H1 (cell line): ENCODE data around the gene NBAS.

Experiments used
- EZH2 ChIP-seq: fragments of 200-600 bp; sonication (generic); IDR thresholded peaks from 2 replicates; pipeline ENCODE4 v1.7.1; 2012; ENCODE audit warnings: low read depth, mild to moderate bottlenecking, moderate library complexity, low read length, inconsistent platforms; ENCODE audit not compliant: severe bottlenecking
- HDAC6 ChIP-seq: IDR thresholded peaks from one replicate; pipeline ENCODE4 v1.7.1; 2012; ENCODE audit warnings: low read depth, mild to moderate bottlenecking, inconsistent platforms, low read length, moderate library complexity
- PHF8 ChIP-seq: fragments of 200-600 bp; sonication (generic); conservative IDR thresholded peaks from 2 replicates; pipeline ENCODE4 v1.7.1; 2012; ENCODE audit warnings: low read depth, mild to moderate bottlenecking, inconsistent platforms, low read length, moderate library complexity
- POLR2A ChIP-seq, 2 experiments: IDR thresholded peaks; 1 replicate in 1 of 2; 2 replicates in 1 of 2; pipeline ENCODE4 v1.6.1; 2011; ENCODE audit warnings: low read depth in 2 of 2, low read length in 2 of 2, mild to moderate bottlenecking in 2 of 2; ENCODE audit errors: control extremely low read depth in 1 of 2
- TF ChIP-seq, protein P1 (sequence below), 3 experiments: IDR thresholded peaks; 1 replicate in 2 of 3; 2 replicates in 1 of 3; pipeline versions ENCODE4 v1.5.1 to v1.6.1; 2011; ENCODE audit warnings: low read length in 3 of 3, mild to moderate bottlenecking in 3 of 3, inconsistent platforms in 2 of 3, low read depth in 1 of 3, moderate library complexity in 1 of 3; ENCODE audit not compliant: insufficient read depth in 1 of 3; ENCODE audit errors: control extremely low read depth in 1 of 3

DNA sequence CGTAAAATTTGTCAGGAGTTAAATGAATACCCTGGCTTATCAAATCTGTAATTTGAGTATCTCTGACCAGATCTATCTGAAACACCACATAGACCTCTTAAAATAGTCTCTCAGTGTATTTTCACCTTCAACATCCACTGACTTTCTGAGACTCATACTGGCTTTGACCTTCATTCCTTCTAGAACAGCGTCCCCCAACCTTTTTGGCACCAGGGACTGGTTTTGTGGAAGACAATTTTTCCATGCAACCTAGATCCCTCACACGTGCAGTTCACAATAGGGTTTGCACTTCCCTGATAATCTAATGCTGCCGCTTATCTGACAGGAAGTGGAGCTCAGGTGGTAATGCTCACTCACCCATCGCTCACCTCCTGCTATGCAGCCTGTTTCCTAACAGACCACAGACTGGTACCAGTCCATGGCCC lies 3.2 kb downstream of the NBAS start:
- TF ChIP-seq EZH2 (no peak), POLR2A (IDR thresholded peaks at IDR 0.05; ENCODE audit: control extremely low read depth in 1 of 2, low read depth in 2 of 2, low read length in 2 of 2) (no peak), HDAC6 (no peak), PHF8 (no peak)
- TF ChIP-seq, protein P1, sequence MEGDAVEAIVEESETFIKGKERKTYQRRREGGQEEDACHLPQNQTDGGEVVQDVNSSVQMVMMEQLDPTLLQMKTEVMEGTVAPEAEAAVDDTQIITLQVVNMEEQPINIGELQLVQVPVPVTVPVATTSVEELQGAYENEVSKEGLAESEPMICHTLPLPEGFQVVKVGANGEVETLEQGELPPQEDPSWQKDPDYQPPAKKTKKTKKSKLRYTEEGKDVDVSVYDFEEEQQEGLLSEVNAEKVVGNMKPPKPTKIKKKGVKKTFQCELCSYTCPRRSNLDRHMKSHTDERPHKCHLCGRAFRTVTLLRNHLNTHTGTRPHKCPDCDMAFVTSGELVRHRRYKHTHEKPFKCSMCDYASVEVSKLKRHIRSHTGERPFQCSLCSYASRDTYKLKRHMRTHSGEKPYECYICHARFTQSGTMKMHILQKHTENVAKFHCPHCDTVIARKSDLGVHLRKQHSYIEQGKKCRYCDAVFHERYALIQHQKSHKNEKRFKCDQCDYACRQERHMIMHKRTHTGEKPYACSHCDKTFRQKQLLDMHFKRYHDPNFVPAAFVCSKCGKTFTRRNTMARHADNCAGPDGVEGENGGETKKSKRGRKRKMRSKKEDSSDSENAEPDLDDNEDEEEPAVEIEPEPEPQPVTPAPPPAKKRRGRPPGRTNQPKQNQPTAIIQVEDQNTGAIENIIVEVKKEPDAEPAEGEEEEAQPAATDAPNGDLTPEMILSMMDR (IDR thresholded peaks at IDR 0.05; ENCODE audit: control extremely low read depth in 1 of 3, insufficient read depth in 1 of 3, low read depth in 1 of 3, low read length in 3 of 3): no peak
